Subcutaneous abdominal adipose tissue (tissue), 5 donors: ENCODE measurements around the gene TXK.
"Not testable (repeated sequence)": the region's sequence is repeated elsewhere in the genome, so short reads cannot be mapped to it uniquely, and the experiment has no call there.

Experiments
- H3K27ac ChIP-seq: one replicate; pipeline ENCODE4 v1.7.0; 2013; ENCODE audit warnings: low read depth, mild to moderate bottlenecking, inconsistent platforms, low read length, moderate library complexity
- H3K27me3 ChIP-seq, 5 donors: one replicate each; pipeline ENCODE4 v1.7.0; 2013; ENCODE audit warnings: low read length in 5 of 5, inconsistent platforms in 1 of 5; ENCODE audit not compliant: control insufficient read depth in 5 of 5, insufficient read depth in 4 of 5
- H3K36me3 ChIP-seq, 5 donors: one replicate each; pipeline ENCODE4 v1.7.0; 2013; ENCODE audit warnings: low read length in 5 of 5; ENCODE audit not compliant: control insufficient read depth in 5 of 5, insufficient read depth in 5 of 5
- H3K4me1 ChIP-seq, 5 donors: one replicate each; pipeline ENCODE4 v1.7.0; 2013; ENCODE audit warnings: low read length in 5 of 5, mild to moderate bottlenecking in 3 of 5, moderate library complexity in 1 of 5; ENCODE audit not compliant: control insufficient read depth in 5 of 5, insufficient read depth in 5 of 5
- H3K4me3 ChIP-seq, 5 donors: one replicate each; pipeline ENCODE4 v1.7.0; 2013; ENCODE audit warnings: low read length in 5 of 5, low read depth in 1 of 5
- H3K9ac ChIP-seq, 5 donors: one replicate each; pipeline ENCODE4 v1.7.0; 2013; ENCODE audit warnings: low read length in 5 of 5, mild to moderate bottlenecking in 4 of 5, moderate library complexity in 3 of 5
- H3K9me3 ChIP-seq, 5 donors: one replicate each; pipeline ENCODE4 v1.7.0; 2013; ENCODE audit warnings: low read length in 5 of 5; ENCODE audit not compliant: control insufficient read depth in 5 of 5
- donor health status: healthy.
- donor health status: healthy.
- donor health status: healthy.
- donor health status: healthy.
- donor health status: healthy.

The TXK gene

DNA sequence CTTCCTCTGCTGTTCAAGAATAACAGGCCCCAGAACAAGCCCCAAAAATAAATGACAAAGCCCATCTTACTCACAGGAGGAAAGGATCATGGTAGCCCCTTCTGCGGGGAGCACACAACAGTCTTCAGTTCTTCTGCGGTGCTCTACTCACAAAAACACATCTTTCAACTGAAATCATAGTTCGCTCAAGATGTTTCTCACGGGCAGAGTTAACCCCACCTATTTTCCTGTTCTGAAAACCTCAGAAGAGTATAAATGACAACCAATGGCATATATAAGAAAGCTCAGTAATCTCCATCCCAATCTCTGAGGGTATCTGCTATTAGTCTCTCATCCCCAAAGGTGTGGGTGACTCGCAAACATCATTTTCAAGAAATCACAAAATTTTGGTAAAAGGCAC is at the start of gene TXK:
TSS of gene TXK (minus strand) at position 170 of the 400 bp plus-strand sequence. CDS start at position 90, 80 bp downstream.
- Histone ChIP-seq H3K27me3 (no peaks in the 10 kb centered on the region), H3K4me3 (no peak within 1 kb of the TSS), H3K9me3 (no peaks in the 10 kb centered on the region), H3K27ac (no peak within 1 kb of the TSS), H3K4me1 (no peaks in the 10 kb centered on the region), H3K9ac (no peak within 1 kb of the TSS), H3K36me3 (peaks cover 4 to 18% (median 5%) of the 10 kb centered on the region in 5 donors)

- no peak overlapping the region for H3K9ac ChIP-seq
- no peaks in the 10 kb centered on the region for H3K27me3 ChIP-seq
- H3K4me3 ChIP-seq: no peak overlapping the region
- no peak overlapping the region for H3K27ac ChIP-seq
- no peaks in the 10 kb centered on the region for H3K4me1 ChIP-seq
- H3K36me3 ChIP-seq: no peaks in the 10 kb centered on the region
- H3K9me3 ChIP-seq: no peaks in the 10 kb centered on the region
Measured at GRCh38 chr4:48180234-48180633, 46.2 kb upstream of the TXK start.

- Histone ChIP-seq H3K9me3 (no peaks in the 10 kb centered on the region), H3K36me3 (no peaks in the 10 kb centered on the region), H3K4me3 (no peak overlapping the region), H3K9ac (no peak overlapping the region), H3K27ac (no peak overlapping the region), H3K27me3 (no peaks in the 10 kb centered on the region), H3K4me1 (peaks cover 0 to 2% (median 0%) of the 10 kb centered on the region in 5 donors)
Measured at GRCh38 chr4:48178931-48179330, 44.9 kb upstream of the TXK start.

GRCh38 chr4:48175806-48176205 is 41.8 kb upstream of the TXK start:
- Histone ChIP-seq H3K4me3 (no peak overlapping the region), H3K36me3 (no peaks in the 10 kb centered on the region), H3K9me3 (no peaks in the 10 kb centered on the region), H3K9ac (no peak overlapping the region), H3K27me3 (no peaks in the 10 kb centered on the region), H3K4me1 (peaks cover 0 to 11% (median 0%) of the 10 kb centered on the region in 5 donors), H3K27ac (no peak overlapping the region)

- Histone ChIP-seq H3K9ac (no peak overlapping the region), H3K4me3 (no peak overlapping the region), H3K36me3 (no peaks in the 10 kb centered on the region), H3K9me3 (no peaks in the 10 kb centered on the region), H3K4me1 (peaks cover 0 to 11% (median 0%) of the 10 kb centered on the region in 5 donors), H3K27ac (no peak overlapping the region), H3K27me3 (no peaks in the 10 kb centered on the region)
Measured at GRCh38 chr4:48175328-48175727, 41.3 kb upstream of the TXK start.

DNA sequence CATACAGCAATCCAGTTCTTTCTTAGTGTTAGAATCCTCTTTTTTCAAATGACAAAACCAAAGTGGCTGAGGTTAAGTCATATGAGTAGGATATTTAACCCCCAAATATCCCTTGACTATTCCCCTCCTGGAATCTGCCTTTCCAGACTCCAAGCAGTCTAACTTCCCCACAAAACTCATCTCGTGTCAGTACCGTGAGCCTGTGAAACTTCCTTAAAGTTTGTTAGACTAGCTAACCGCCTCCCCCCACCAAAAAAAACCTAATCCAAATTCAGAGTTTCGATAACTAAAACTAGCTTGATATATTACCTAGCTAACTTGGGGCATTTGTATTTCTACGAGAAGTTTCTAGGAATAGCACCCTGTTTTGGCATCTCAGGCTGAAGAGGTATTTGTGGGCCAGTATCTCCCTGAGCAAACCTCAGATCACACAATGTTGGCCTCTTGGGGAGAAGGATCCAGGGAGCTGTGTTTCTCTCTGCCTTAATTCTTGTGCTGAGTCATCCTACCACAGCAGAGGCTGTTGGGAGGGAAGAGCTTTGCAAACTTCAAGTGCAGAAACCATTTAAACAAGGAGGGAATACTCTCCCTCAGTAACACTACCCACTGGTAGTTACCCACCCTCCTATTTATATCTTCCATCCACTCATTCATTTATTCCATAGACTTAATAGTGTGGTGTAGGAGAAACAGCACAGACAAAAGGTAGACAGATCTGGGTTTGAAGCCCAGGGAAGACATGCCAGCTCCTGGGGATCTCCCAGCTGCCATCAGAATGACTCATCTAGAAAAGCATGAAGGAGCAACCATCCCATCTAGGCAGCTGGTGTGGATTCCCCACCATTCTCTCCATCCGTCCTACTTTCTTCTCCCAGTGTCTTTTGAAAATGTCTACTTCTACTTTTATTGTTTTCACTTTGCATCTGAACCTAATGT is 39.3 kb upstream of the TXK start:
- no peak overlapping the region for H3K4me3 ChIP-seq
- no peaks in the 10 kb centered on the region for H3K27me3 ChIP-seq
- H3K27ac ChIP-seq: no peak overlapping the region
- no peak overlapping the region for H3K9ac ChIP-seq
- no peaks in the 10 kb centered on the region for H3K36me3 ChIP-seq
- H3K9me3 ChIP-seq: no peaks in the 10 kb centered on the region
- H3K4me1 ChIP-seq: peaks cover 0 to 11% (median 0%) of the 10 kb centered on the region in 5 donors

DNA sequence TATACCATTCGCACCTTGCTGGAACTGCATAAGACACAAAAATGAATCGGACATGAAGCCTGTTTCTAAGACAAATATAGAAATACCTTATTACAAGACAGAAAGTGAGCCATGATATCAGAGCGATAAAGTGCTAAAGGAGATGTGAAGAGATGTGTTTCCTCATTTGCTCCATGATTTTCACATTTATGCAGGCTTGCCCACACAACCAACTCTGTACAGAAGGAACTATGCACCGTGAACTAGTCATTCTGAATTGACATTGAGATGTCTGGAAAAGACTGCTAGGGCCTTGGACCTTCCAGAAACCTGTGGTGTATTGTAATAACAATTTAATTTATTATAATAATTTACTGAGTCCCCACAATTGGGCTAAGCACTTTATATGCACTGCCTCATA is 38.6 kb upstream of the TXK start:
- H3K27ac ChIP-seq: no peak overlapping the region

GRCh38 chr4:48169636-48170035 is 35.6 kb upstream of the TXK start:
- H3K27me3 ChIP-seq: no peaks in the 10 kb centered on the region
- no peaks in the 10 kb centered on the region for H3K9me3 ChIP-seq
- H3K36me3 ChIP-seq: peaks cover 0 to 8% (median 5%) of the 10 kb centered on the region in 5 donors
- H3K9ac ChIP-seq: no peak overlapping the region
- H3K4me3 ChIP-seq: no peak overlapping the region
- peaks cover 0 to 11% (median 0%) of the 10 kb centered on the region in 5 donors for H3K4me1 ChIP-seq
- no peak overlapping the region for H3K27ac ChIP-seq

More for the DNA sequence above, 38.6 kb upstream of the TXK start:
- Histone ChIP-seq H3K9ac (no peak overlapping the region), H3K9me3 (no peaks in the 10 kb centered on the region), H3K27me3 (no peaks in the 10 kb centered on the region), H3K4me3 (no peak overlapping the region), H3K36me3 (peaks cover 0 to 2% (median 0%) of the 10 kb centered on the region in 5 donors), H3K4me1 (peaks cover 0 to 11% (median 0%) of the 10 kb centered on the region in 5 donors)

DNA sequence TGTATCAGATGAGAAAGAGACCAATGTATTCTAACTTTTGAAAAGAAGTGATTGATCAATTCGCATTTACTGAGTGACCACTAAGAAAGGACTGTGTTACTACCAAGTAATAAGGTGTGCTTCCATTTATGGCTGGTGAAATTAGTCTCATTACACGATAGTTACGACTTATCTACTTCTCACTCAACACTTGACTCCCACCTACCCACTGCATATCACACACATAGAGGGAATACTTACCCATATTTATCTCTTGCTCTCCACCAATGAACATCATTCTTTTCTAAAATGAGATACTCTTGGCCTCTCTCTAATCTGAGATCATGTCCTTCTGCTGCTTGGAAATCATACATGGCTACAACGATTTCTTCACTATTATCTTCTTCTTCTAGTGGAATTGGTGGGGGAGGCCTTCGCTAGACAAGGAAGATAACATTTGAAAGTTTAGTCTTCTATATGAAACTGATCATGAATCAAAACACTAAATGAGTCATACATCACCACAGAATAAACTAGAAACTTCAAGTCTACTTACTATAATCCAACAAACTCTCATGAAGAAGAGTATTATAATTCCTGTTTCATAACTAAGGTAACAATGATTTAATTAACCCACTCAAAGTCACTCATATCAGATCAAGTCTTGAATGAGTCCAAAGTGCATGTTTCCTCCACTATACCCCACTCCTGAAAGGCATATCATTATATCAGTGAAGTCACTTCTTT is 33.7 kb upstream of the TXK start:
- H3K4me1 ChIP-seq: no peaks in the 10 kb centered on the region
- H3K9ac ChIP-seq: no peak overlapping the region
- H3K27me3 ChIP-seq: no peaks in the 10 kb centered on the region
- no peak overlapping the region for H3K4me3 ChIP-seq
- no peak overlapping the region for H3K27ac ChIP-seq
- no peaks in the 10 kb centered on the region for H3K9me3 ChIP-seq
- peaks cover 0 to 8% (median 5%) of the 10 kb centered on the region in 5 donors for H3K36me3 ChIP-seq

- H3K4me1 ChIP-seq, H3K4me3 ChIP-seq, H3K27me3 ChIP-seq, H3K27ac ChIP-seq, H3K9me3 ChIP-seq, H3K36me3 ChIP-seq, H3K9ac ChIP-seq: not testable (repeated sequence)
Measured at GRCh38 chr4:48164561-48164960, 30.5 kb upstream of the TXK start.
